NCI-H2081 (cell line): ENCODE measurements around the gene NAT10.

ENCODE experiments used
- DNase-seq, 2 experiments: peaks; one replicate each; lab custom pipeline; 2025; lab: John Stamatoyannopoulos, UW

The NAT10 gene

GRCh38 chr11:34189191-34189590 is 83.8 kb downstream of the NAT10 start:
- no peak for DNase-seq

- DNase-seq, result no peak
These were observed 85.0 kb downstream of the NAT10 start for GRCh38 chr11:34190192-34191139.

DNA sequence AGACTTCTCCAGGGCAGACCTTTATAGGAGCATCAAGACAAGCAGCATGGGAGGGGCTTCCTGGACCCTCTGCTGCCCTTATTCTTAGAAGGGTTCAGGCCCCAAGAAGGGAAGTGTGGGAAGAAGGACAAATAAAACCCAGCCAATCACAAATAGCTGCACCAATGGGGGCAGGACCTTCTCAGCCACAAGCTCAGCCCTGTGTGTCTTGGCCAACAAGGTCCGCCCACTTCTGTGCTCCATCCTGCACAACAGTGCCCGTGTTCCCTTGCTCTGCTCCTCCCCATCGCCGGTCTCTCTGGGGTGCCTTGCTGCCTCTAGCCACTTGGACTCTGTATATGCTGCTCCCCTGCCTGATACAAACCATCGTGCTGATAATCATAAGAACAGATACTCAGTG is 86.1 kb downstream of the NAT10 start:
- DNase-seq, result no peak

DNA sequence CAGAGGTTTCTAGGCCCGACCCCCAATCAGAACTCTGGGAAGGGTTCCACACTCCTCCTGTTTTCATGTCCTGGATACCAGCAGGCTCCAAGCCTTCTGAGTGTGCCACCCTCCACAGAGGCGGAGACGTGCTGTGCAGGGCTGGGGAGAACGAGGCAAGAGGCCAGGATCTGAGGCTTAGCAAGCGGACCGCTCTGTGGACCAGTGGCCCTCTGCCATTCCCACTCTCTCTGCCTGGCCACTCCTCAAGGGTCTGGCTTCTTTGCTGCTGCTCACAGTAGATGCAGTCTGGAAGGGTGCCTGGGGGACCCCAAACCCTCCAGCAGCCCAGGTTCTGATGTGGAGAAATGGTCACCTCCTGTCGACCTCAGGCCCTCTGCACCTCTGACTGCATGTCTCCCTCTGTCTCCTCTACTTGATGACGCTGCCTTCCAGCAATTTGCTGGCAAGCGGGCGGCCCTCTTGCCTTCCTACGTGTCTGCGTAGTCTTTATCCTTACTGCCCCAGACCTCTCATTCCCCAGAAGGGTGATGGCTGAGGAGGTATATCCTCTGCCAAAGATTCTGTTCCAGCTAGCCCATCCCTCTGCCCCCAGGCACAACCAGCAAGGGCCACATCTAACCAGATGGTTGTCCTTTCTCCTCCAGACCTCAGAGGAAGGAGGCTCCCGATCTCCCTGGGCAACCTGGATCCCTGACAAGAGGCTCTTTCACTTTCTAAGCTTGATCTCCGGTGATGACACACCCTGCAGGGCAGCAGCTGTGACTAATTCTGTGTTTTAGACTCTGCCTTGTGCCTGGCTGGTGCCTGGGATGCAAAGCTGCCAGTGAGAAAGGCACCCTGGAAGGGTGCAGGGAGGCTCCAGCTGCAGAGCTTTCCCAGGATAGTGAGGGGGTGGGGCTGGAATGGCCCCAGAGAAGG is 87.3 kb downstream of the NAT10 start:
- DNase-seq, result peak; percentile 39 to 72

DNA sequence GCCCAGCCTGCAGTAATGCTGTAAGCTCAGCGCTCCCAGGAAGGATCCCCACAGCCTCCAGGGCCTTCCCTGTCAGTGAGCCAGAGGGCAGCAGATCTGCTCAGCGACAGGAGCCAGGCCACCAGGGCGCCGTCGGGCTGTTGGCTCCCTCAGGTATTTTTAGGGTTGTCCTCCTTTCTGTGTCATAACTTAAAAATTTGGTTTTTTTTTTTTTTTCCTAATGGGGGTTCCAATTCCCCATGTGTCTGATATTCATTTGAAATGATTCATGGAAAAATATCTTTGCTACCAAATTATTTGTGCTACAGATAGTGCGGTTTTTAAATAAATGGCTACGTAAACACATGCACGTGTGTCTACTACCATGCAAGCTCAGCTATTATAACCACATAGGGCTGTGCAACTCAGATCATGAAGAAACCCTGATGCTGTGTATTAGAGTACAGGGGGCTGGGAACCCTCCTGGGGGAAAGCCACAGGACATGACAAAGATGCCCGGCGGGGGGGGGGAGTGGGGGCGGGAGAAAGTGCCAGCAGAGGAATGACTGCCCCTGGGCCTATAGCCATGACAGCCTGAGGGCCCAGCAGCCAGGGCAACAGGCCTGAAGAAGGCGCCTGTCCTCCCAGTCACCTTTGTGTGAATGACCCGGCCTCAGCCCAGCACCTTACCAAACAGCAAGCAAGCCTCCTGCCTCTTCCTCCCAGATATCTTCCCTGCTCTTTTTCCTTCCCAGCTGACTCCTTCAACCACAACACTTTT is 89.3 kb downstream of the NAT10 start:
- DNase-seq, result no peak
